GM12878 (cell line): Measurements from ENCODE around the gene FRK. TPM values are rescaled to one million over a fixed set of nuclear protein-coding genes. Genes with fewer than 3 reads are reported as not detected.

Experiments
- ATAC-seq: fragments of 200-7000 bp; cut with Tn5 transposase; 3 replicates; pipeline ENCODE4 v1.9.1; 2020; ENCODE audit warnings: mild to moderate bottlenecking, moderate library complexity
- BruUV-seq: library from RNA; stranded (reverse); fragments of 400-500 nt; replicated peaks from 2 replicates; lab custom pipeline; 2021; lab: Mats Ljungman, UMichigan
- CTCF ChIA-PET: fragments of 300-600 bp; sonication (Branson Sonifier 250); formaldehyde crosslinking; extraction: SDS; loops from one replicate; lab custom pipeline; 2021; ENCODE audit warnings: inconsistent platforms; lab: Yijun Ruan, JAX
- POLR2A ChIA-PET: fragments of 350-600 bp; formaldehyde crosslinking; extraction: SDS; loops from one replicate; lab custom pipeline; 2021; ENCODE audit warnings: inconsistent platforms; lab: Charles Lee
- RAD21 ChIA-PET: fragments of 300-600 bp; sonication (Branson Sonifier 250); formaldehyde crosslinking; loops from one replicate; lab custom pipeline; 2023; ENCODE audit warnings: antibody characterized with exemption; ENCODE audit not compliant: unreplicated experiment; lab: Charles Lee
- SMC1A ChIA-PET: fragments of 300-600 bp; sonication (Branson Sonifier 250); formaldehyde crosslinking; loops from one replicate; lab custom pipeline; 2023; ENCODE audit not compliant: unreplicated experiment, uncharacterized antibody; lab: Charles Lee
- DNase-seq: peaks from one replicate; pipeline ENCODE4 v3.0.0-alpha.2; 2011; ENCODE audit warnings: low read depth, low spot score
- FAIRE-seq: peaks from 3 replicates; lab custom pipeline; 2011; peaks lifted over from hg19 to GRCh38; lab: Jason Lieb, UNC
- H2AFZ ChIP-seq: 2 replicates; pipeline ENCODE4 v1.6.0; 2011; ENCODE audit warnings: low read depth, low read length, control low read depth; ENCODE audit not compliant: control insufficient read depth
- H3K27ac ChIP-seq: 2 replicates; pipeline ENCODE4 v1.5.1; 2011; ENCODE audit warnings: control low read depth; ENCODE audit not compliant: control insufficient read depth, insufficient read depth
- H3K27me3 ChIP-seq, 2 experiments: replicated peaks in 1 of 2; 2 replicates each; pipeline versions ENCODE4 v1.6.0 to v1.6.1; 2011; ENCODE audit warnings: low read length in 1 of 2; ENCODE audit not compliant: control insufficient read depth in 2 of 2, insufficient read depth in 2 of 2
- H3K36me3 ChIP-seq, 2 experiments: 2 replicates each; pipeline ENCODE4 v1.5.1; 2011; ENCODE audit warnings: low read length in 1 of 2; ENCODE audit not compliant: control insufficient read depth in 2 of 2, insufficient read depth in 2 of 2
- H3K4me1 ChIP-seq: 2 replicates; pipeline ENCODE4 v1.6.1; 2011; ENCODE audit warnings: mild to moderate bottlenecking, low read length, moderate library complexity, mixed read lengths; ENCODE audit not compliant: control insufficient read depth, insufficient read depth
- H3K4me2 ChIP-seq: 2 replicates; pipeline ENCODE4 v1.6.0; 2011; ENCODE audit warnings: control low read depth; ENCODE audit not compliant: control insufficient read depth, insufficient read depth
- H3K4me3 ChIP-seq: fragments of 200-600 bp; sonication (generic); 2 replicates; pipeline ENCODE4 v1.5.1; 2016
- H3K79me2 ChIP-seq: 2 replicates; pipeline ENCODE4 v1.6.0; 2011; ENCODE audit warnings: low read length; ENCODE audit not compliant: control insufficient read depth, insufficient read depth
- H3K9ac ChIP-seq: 2 replicates; pipeline ENCODE4 v1.8.0; 2011; ENCODE audit warnings: low read length, control low read depth, mixed read lengths; ENCODE audit not compliant: control insufficient read depth, insufficient read depth
- H3K9me3 ChIP-seq: replicated peaks from 3 replicates; pipeline ENCODE4 v1.5.1; 2011; ENCODE audit warnings: mild to moderate bottlenecking, low read length; ENCODE audit not compliant: control insufficient read depth, insufficient read depth
- H4K20me1 ChIP-seq: 2 replicates; pipeline ENCODE4 v1.6.0; 2011; ENCODE audit not compliant: control insufficient read depth, insufficient read depth
- BMI1 ChIP-seq: fragments of 450-650 bp; IDR thresholded peaks from 2 replicates; pipeline ENCODE4 v1.6.1; 2016; ENCODE audit warnings: mild to moderate bottlenecking, moderate library complexity, borderline replicate concordance
- E2F4 ChIP-seq: IDR thresholded peaks from 2 replicates; pipeline ENCODE4 v1.6.1; 2012; ENCODE audit warnings: low read depth, low read length, improper control_type of control experiment
- POLR2AphosphoS5 ChIP-seq: IDR thresholded peaks from 2 replicates; pipeline ENCODE4 v1.6.1; 2011; ENCODE audit warnings: mild to moderate bottlenecking, low read length, inconsistent platforms
- RAD21 ChIP-seq: IDR thresholded peaks from 2 replicates; pipeline ENCODE4 v1.6.1; 2011; ENCODE audit warnings: mild to moderate bottlenecking, low read depth, low read length, moderate library complexity; ENCODE audit not compliant: insufficient read depth
- RAD51 ChIP-seq: fragments of 450-650 bp; IDR thresholded peaks from 2 replicates; pipeline ENCODE4 v1.6.1; 2016; ENCODE audit warnings: moderate library complexity, mild to moderate bottlenecking, inconsistent platforms
- SPI1 ChIP-seq: IDR thresholded peaks from 2 replicates; pipeline ENCODE4 v1.6.1; 2011; ENCODE audit warnings: low read depth, mild to moderate bottlenecking, low read length, moderate library complexity, borderline replicate concordance; ENCODE audit not compliant: insufficient read depth
- STAT3 ChIP-seq: IDR thresholded peaks from 2 replicates; pipeline ENCODE4 v1.6.1; 2011; ENCODE audit warnings: low read depth, low read length, improper control_type of control experiment
- SUPT20H ChIP-seq: IDR thresholded peaks from 2 replicates; pipeline ENCODE4 v1.6.1; 2011; ENCODE audit warnings: low read depth, mild to moderate bottlenecking, low read length, moderate library complexity, borderline replicate concordance; ENCODE audit not compliant: control insufficient read depth
- TCF12 ChIP-seq: IDR thresholded peaks from 2 replicates; pipeline ENCODE4 v1.6.1; 2011; ENCODE audit warnings: low read depth, mild to moderate bottlenecking, low read length
- YY1 ChIP-seq: IDR thresholded peaks from 2 replicates; pipeline ENCODE4 v1.6.1; 2011; ENCODE audit warnings: low read depth, mild to moderate bottlenecking, low read length
- ZSCAN29 ChIP-seq: fragments of 450-650 bp; IDR thresholded peaks from 2 replicates; pipeline ENCODE4 v1.6.1; 2017; ENCODE audit warnings: mild to moderate bottlenecking, moderate library complexity
- WGBS: methylation state at CpG from one replicate; pipeline ENCODE4 v1.1.6; 2016; ENCODE audit warnings: low lambda C conversion rate; ENCODE audit not compliant: insufficient replicate concordance, insufficient coverage; ENCODE audit errors: missing lambda C conversion rate; 5-methylcytosine and 5-hydroxymethylcytosine counted together
- in situ Hi-C: fragments of 300-500 bp; cut with MboI; formaldehyde crosslinking; loops from 9 replicates; pipeline ENCODE4 v1.14.3; 2018; ENCODE audit warnings: mixed read lengths
- intact Hi-C: fragments of 100-400 bp; cut with micrococcal nuclease; formaldehyde crosslinking; loops from one replicate; pipeline ENCODE4 v1.14.2; 2022; ENCODE audit not compliant: unreplicated experiment
- polyA plus RNA-seq, 11 experiments: library from polyadenylated mRNA; depleted of rRNA in 4 of 11; unstranded in 6 of 11; stranded (reverse) in 5 of 11; fragments of >200 nt; fragmentation: Nextera tagmentation in 4 of 11; fragmentation: Illumina TruSeq in 1 of 11; extraction: Ambion mirVana in 4 of 11; extraction: Trizol in 1 of 11; gene quantifications; 1 replicate in 1 of 11; 2 replicates in 10 of 11; pipeline versions ENCODE4 v1.2.1 to v1.2.3, GENCODE V29; 2011 to 2016; ENCODE audit warnings: inconsistent platforms in 2 of 11, missing spikeins in 2 of 11, low read depth in 1 of 11
- total RNA-seq, 4 experiments: library from RNA; depleted of rRNA in 3 of 4; stranded (reverse); fragments of >200 nt in 3 of 4; fragmentation: Illumina TruSeq in 1 of 4; extraction: Trizol in 1 of 4; gene quantifications; 2 replicates each; pipeline versions ENCODE4 v1.2.1 to v1.2.3, GENCODE V29; 2013 to 2021
- TF ChIP-seq, protein P1 (sequence below): fragments of 450-650 bp; IDR thresholded peaks from 2 replicates; pipeline ENCODE4 v1.6.1; 2017; ENCODE audit warnings: mild to moderate bottlenecking

The FRK gene
- total and polyA plus RNA-seq, 10 of the 15 experiments (the other 5 are each of a cell fraction or from before 2014, with no cell fraction given) = 0.29 to 2.4 (median 1.2) TPM

DNA sequence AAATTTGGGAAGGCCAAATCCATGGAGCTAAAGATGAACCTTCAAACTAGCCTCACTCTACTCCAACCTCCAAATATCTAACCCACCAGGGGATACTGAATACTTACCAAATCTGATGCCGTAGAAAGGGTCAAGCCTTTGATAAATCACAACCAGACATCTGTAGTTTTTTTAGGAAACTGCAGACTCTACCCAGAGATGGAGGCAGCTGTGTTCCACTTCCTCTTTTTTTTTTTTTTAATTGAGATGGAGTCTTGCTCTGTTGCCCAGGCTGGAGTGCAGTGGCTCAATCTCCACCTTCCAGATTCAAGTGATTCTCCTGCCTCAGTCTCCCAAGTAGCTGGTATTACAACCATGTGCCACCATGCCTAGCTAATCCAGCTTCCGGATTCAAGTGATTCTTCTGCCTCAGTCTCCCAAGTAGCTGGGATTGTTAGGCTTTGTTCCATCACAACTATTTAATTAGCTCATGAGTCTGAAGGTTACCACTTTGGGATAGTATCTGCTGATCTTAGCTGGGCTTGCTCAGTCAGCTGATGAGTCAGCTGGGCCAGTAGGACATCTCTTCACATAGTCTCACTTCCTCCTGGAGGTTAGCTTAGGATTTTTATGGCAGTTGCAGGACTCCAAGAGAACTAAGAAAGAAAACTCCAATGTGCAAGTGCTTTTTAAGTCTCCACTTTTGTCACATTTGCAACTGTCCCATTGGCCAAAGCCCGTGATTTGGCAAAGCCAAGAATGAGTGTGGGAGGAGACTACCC is 13.3 kb downstream of the FRK start:
- ChIA-PET POLR2A (interaction anchor here (0.6 to 1.4 kb wide), 5 partner anchors 9 to 33 kb away, joined by 3 to 4 read pairs (median 3); no protein-coding TSS in a partner anchor), CTCF (interaction anchor here (0.6 to 2.5 kb wide), 6 partner anchors 9 to 72 kb away, joined by 3 to 8 read pairs (median 4); no protein-coding TSS in a partner anchor), SMC1A (interaction anchor here (0.8 to 3.2 kb wide), 9 partner anchors 10 to 43 kb away, joined by 3 to 19 read pairs (median 5); partner anchors contain the start of gene FRK), RAD21 (interaction anchor here (0.7 to 1.6 kb wide), 4 partner anchors 15 to 196 kb away, joined by 3 to 4 read pairs (median 4); no protein-coding TSS in a partner anchor)
- FAIRE-seq = peak; percentile 52
- H3K27ac ChIP-seq = no peak overlapping the region
- no peaks in the 10 kb centered on the region for H3K27me3 ChIP-seq
- H3K9ac ChIP-seq = no peak overlapping the region
- ATAC-seq = peak; percentile 78
- no peaks in the 10 kb centered on the region for H3K79me2 ChIP-seq
- no TSS peak for BruUV-seq
- H3K36me3 ChIP-seq = no peaks in the 10 kb centered on the region
- in situ Hi-C loops = no loop called here
- intact Hi-C loops = no loop called here
- TF ChIP-seq SPI1 (peak; percentile 75), RAD51 (peak; percentile 44; the same call in 1 of the 2 replicates), SUPT20H (no peak), STAT3 (no peak), YY1 (no peak), ZSCAN29 (no peak), E2F4 (no peak), BMI1 (no peak), POLR2AphosphoS5 (no peak), RAD21 (no peak), TCF12 (0 out of 2 replicates have a peak, but pooled peaks have one; percentile 22)
- TF ChIP-seq, protein P1, sequence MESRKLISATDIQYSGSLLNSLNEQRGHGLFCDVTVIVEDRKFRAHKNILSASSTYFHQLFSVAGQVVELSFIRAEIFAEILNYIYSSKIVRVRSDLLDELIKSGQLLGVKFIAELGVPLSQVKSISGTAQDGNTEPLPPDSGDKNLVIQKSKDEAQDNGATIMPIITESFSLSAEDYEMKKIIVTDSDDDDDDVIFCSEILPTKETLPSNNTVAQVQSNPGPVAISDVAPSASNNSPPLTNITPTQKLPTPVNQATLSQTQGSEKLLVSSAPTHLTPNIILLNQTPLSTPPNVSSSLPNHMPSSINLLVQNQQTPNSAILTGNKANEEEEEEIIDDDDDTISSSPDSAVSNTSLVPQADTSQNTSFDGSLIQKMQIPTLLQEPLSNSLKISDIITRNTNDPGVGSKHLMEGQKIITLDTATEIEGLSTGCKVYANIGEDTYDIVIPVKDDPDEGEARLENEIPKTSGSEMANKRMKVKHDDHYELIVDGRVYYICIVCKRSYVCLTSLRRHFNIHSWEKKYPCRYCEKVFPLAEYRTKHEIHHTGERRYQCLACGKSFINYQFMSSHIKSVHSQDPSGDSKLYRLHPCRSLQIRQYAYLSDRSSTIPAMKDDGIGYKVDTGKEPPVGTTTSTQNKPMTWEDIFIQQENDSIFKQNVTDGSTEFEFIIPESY = no peak
- no peak overlapping the region for H3K4me2 ChIP-seq
- H3K4me1 ChIP-seq = peaks cover 7% of the 10 kb centered on the region; the same call in 1 of the 2 replicates
- no peaks in the 10 kb centered on the region for H4K20me1 ChIP-seq
- H2AFZ ChIP-seq = no peak overlapping the region
- no peak for DNase-seq
- H3K4me3 ChIP-seq = no peak overlapping the region
- peaks cover 5% of the 10 kb centered on the region; the same call in 2 of the 3 replicates for H3K9me3 ChIP-seq
- WGBS = 56% methylated on average over 3 of the region's 3 CpGs
